GM18498 (cell line): Measurements from ENCODE around the gene ACOXL.

ENCODE experiments used
- ATAC-seq: cut with Tn5 transposase; IDR thresholded peaks from one replicate; pipeline ENCODE4 v1.9.1; 2021; ENCODE audit warnings: mild to moderate bottlenecking, moderate library complexity; ENCODE audit not compliant: unreplicated experiment

ACOXL gene

GRCh38 chr2:110872521-110872920 lies 140.1 kb downstream of the ACOXL start:
- no peak for ATAC-seq

- no peak for ATAC-seq
These were observed 140.7 kb downstream of the ACOXL start for GRCh38 chr2:110873056-110873502.

GRCh38 chr2:110873597-110874452 lies 141.5 kb downstream of the ACOXL start:
- ATAC-seq, result no peak

- no peak for ATAC-seq
These were observed 142.3 kb downstream of the ACOXL start for GRCh38 chr2:110874453-110875383.

- no peak for ATAC-seq
These were observed 143.0 kb downstream of the ACOXL start for GRCh38 chr2:110875384-110875725.

GRCh38 chr2:110876167-110876999 lies 144.0 kb downstream of the ACOXL start:
- no peak for ATAC-seq

GRCh38 chr2:110877031-110877827 lies 144.9 kb downstream of the ACOXL start:
- ATAC-seq, result no peak

GRCh38 chr2:110878150-110878549 lies 145.8 kb downstream of the ACOXL start:
- ATAC-seq, result no peak

GRCh38 chr2:110881908-110882307 lies 149.5 kb downstream of the ACOXL start:
- ATAC-seq, result peak; percentile 79

- no peak for ATAC-seq
These were observed 151.0 kb downstream of the ACOXL start for GRCh38 chr2:110883406-110883805.

GRCh38 chr2:110885256-110885655 lies 152.9 kb downstream of the ACOXL start:
- no peak for ATAC-seq

GRCh38 chr2:110886826-110887573 lies 154.6 kb downstream of the ACOXL start:
- no peak for ATAC-seq

GRCh38 chr2:110888411-110888810 lies 156.0 kb downstream of the ACOXL start:
- no peak for ATAC-seq

- ATAC-seq, result no peak
These were observed 159.3 kb downstream of the ACOXL start for GRCh38 chr2:110891626-110892025.

GRCh38 chr2:110896226-110896625 lies 163.9 kb downstream of the ACOXL start:
- ATAC-seq, result no peak

GRCh38 chr2:110897966-110898365 lies 165.6 kb downstream of the ACOXL start:
- no peak for ATAC-seq

- ATAC-seq, result no peak
These were observed 167.8 kb downstream of the ACOXL start for GRCh38 chr2:110900191-110900590.

- no peak for ATAC-seq
These were observed 171.2 kb downstream of the ACOXL start for GRCh38 chr2:110903548-110903947.

- no peak for ATAC-seq
These were observed 171.9 kb downstream of the ACOXL start for GRCh38 chr2:110904116-110904778.
